ENCODE measurements around the gene VAT1L.

VAT1L gene

GRCh38 chr16:77781091-77781490 is 7.3 kb upstream of the VAT1L start:
- in situ Hi-C loops (cut with MboI; ENCODE audit: low sequenced_read_pairs): no loop called here

- in situ Hi-C loops (cut with MboI; ENCODE audit: low sequenced_read_pairs): no loop called here
Measured at GRCh38 chr16:77782694-77783093, 5.7 kb upstream of the VAT1L start.

GRCh38 chr16:77784441-77785372 is 3.7 kb upstream of the VAT1L start:
- in situ Hi-C loops (cut with MboI; ENCODE audit: low sequenced_read_pairs): no loop called here

GRCh38 chr16:77785373-77785764 is 3.0 kb upstream of the VAT1L start:
- in situ Hi-C loops (cut with MboI; ENCODE audit: low sequenced_read_pairs): no loop called here

- in situ Hi-C loops (cut with MboI; ENCODE audit: low sequenced_read_pairs): no loop called here
Measured at GRCh38 chr16:77786186-77786847, 2.0 kb upstream of the VAT1L start.

- in situ Hi-C loops (cut with MboI; ENCODE audit: low sequenced_read_pairs): no loop called here
Measured at GRCh38 chr16:77787452-77787851, 912 bp upstream of the VAT1L start.

GRCh38 chr16:77789085-77790008 is 983 bp downstream of the VAT1L start:
- in situ Hi-C loops (cut with MboI; ENCODE audit: low sequenced_read_pairs): no loop called here

- in situ Hi-C loops (cut with MboI; ENCODE audit: low sequenced_read_pairs): no loop called here
Measured at GRCh38 chr16:77790009-77790372, 1.6 kb downstream of the VAT1L start.

GRCh38 chr16:77790912-77791311 is 2.5 kb downstream of the VAT1L start:
- in situ Hi-C loops (cut with MboI; ENCODE audit: low sequenced_read_pairs): no loop called here

GRCh38 chr16:77793417-77793816 is 5.1 kb downstream of the VAT1L start:
- in situ Hi-C loops (cut with MboI; ENCODE audit: low sequenced_read_pairs): no loop called here

GRCh38 chr16:77794586-77794985 is 6.2 kb downstream of the VAT1L start:
- in situ Hi-C loops (cut with MboI; ENCODE audit: low sequenced_read_pairs): no loop called here

GRCh38 chr16:77801817-77802216 is 13.5 kb downstream of the VAT1L start:
- in situ Hi-C loops (cut with MboI; ENCODE audit: low sequenced_read_pairs): no loop called here

GRCh38 chr16:77805398-77805797 is 17.0 kb downstream of the VAT1L start:
- in situ Hi-C loops (cut with MboI; ENCODE audit: low sequenced_read_pairs): no loop called here

- in situ Hi-C loops (cut with MboI; ENCODE audit: low sequenced_read_pairs): no loop called here
Measured at GRCh38 chr16:77807021-77807420, 18.7 kb downstream of the VAT1L start.

GRCh38 chr16:77812856-77813500 is 24.6 kb downstream of the VAT1L start:
- in situ Hi-C loops (cut with MboI; ENCODE audit: low sequenced_read_pairs): no loop called here

GRCh38 chr16:77816293-77816692 is 27.9 kb downstream of the VAT1L start:
- in situ Hi-C loops (cut with MboI; ENCODE audit: low sequenced_read_pairs): no loop called here

- in situ Hi-C loops (cut with MboI; ENCODE audit: low sequenced_read_pairs): no loop called here
Measured at GRCh38 chr16:77820340-77820739, 32.0 kb downstream of the VAT1L start.

- in situ Hi-C loops (cut with MboI; ENCODE audit: low sequenced_read_pairs): no loop called here
Measured at GRCh38 chr16:77822661-77823060, 34.3 kb downstream of the VAT1L start.

- in situ Hi-C loops (cut with MboI; ENCODE audit: low sequenced_read_pairs): no loop called here
Measured at GRCh38 chr16:77823067-77823466, 34.7 kb downstream of the VAT1L start.

GRCh38 chr16:77825196-77825595 is 36.8 kb downstream of the VAT1L start:
- in situ Hi-C loops (cut with MboI; ENCODE audit: low sequenced_read_pairs): no loop called here

- in situ Hi-C loops (cut with MboI; ENCODE audit: low sequenced_read_pairs): no loop called here
Measured at GRCh38 chr16:77827032-77827431, 38.7 kb downstream of the VAT1L start.
